PC-9 (cell line): ENCODE data around the gene SDF2. TPM values are rescaled to one million over a fixed set of nuclear protein-coding genes. Genes with fewer than 3 reads are reported as not detected.

Source experiments
- BruUV-seq: library from RNA; stranded (reverse); fragments of 400-500 nt; replicated peaks from 2 replicates; lab custom pipeline; 2021; lab: Mats Ljungman, UMichigan
- CTCF ChIA-PET: fragments of 300-600 bp; sonication (Branson Sonifier 250); formaldehyde crosslinking; loops from one replicate; lab custom pipeline; 2022; ENCODE audit warnings: antibody characterized with exemption; lab: Charles Lee
- POLR2A ChIA-PET: fragments of 300-600 bp; sonication (Branson Sonifier 250); formaldehyde crosslinking; loops from one replicate; lab custom pipeline; 2022; ENCODE audit warnings: antibody characterized with exemption; ENCODE audit not compliant: unreplicated experiment; lab: Charles Lee
- DNase-seq, 2 experiments: peaks; one replicate each; pipeline versions ENCODE4 v3.0.0 to v3.0.0-alpha.2; 2015 to 2022; ENCODE audit warnings: mixed read lengths in 1 of 2
- H2AFZ ChIP-seq: fragments of 200-600 bp; sonication (generic); 2 replicates; pipeline ENCODE4 v1.8.1; 2017; ENCODE audit warnings: antibody characterized with exemption
- H3F3A ChIP-seq: fragments of 200-600 bp; sonication (generic); 2 replicates; pipeline ENCODE4 v1.8.1; 2017; ENCODE audit warnings: antibody characterized with exemption, mild to moderate bottlenecking, low read depth; ENCODE audit not compliant: insufficient read depth
- H3K27ac ChIP-seq: fragments of 200-600 bp; sonication (generic); 2 replicates; pipeline ENCODE4 v1.6.1; 2016; ENCODE audit warnings: mixed run types
- H3K27me3 ChIP-seq: fragments of 200-600 bp; sonication (generic); 2 replicates; pipeline ENCODE4 v1.6.1; 2016; ENCODE audit warnings: low read depth, mixed run types; ENCODE audit not compliant: insufficient read depth
- H3K36me3 ChIP-seq: fragments of 200-600 bp; sonication (generic); 2 replicates; pipeline ENCODE4 v1.6.1; 2016; ENCODE audit warnings: low read depth, mixed run types
- H3K4me1 ChIP-seq: fragments of 200-600 bp; sonication (generic); replicated peaks from 2 replicates; pipeline ENCODE4 v1.6.1; 2016; ENCODE audit warnings: mixed run types; ENCODE audit not compliant: insufficient read depth
- H3K4me2 ChIP-seq: fragments of 200-600 bp; sonication (generic); 2 replicates; pipeline ENCODE4 v1.6.1; 2017; ENCODE audit warnings: mixed run types
- H3K4me3 ChIP-seq: fragments of 200-600 bp; sonication (generic); 2 replicates; pipeline ENCODE4 v1.6.1; 2016; ENCODE audit warnings: mixed run types
- H3K79me2 ChIP-seq: fragments of 200-600 bp; sonication (generic); 2 replicates; pipeline ENCODE4 v1.6.1; 2017; ENCODE audit warnings: low read depth, mixed run types
- H3K9me2 ChIP-seq: fragments of 200-600 bp; sonication (generic); 2 replicates; pipeline ENCODE4 v1.8.1; 2017; ENCODE audit warnings: mild to moderate bottlenecking; ENCODE audit not compliant: insufficient read depth
- H3K9me3 ChIP-seq: fragments of 200-600 bp; sonication (generic); 2 replicates; pipeline ENCODE4 v1.8.1; 2016; ENCODE audit warnings: low read depth; ENCODE audit not compliant: insufficient read depth
- H4K20me1 ChIP-seq: fragments of 200-600 bp; sonication (generic); 2 replicates; pipeline ENCODE4 v1.8.1; 2017; ENCODE audit not compliant: insufficient read depth
- CTCF ChIP-seq: fragments of 200-600 bp; sonication (generic); conservative IDR thresholded peaks from 2 replicates; pipeline ENCODE4 v1.6.1; 2017; ENCODE audit warnings: mixed run types, antibody characterized with exemption, mild to moderate bottlenecking, moderate library complexity
- EZH2 ChIP-seq: fragments of 200-600 bp; sonication (generic); IDR thresholded peaks from 2 replicates; pipeline ENCODE4 v1.8.0; 2017; ENCODE audit warnings: antibody characterized with exemption, low read depth
- intact Hi-C: fragments of 100-400 bp; cut with micrococcal nuclease; formaldehyde crosslinking; loops from one replicate; pipeline ENCODE4 v1.10.0; 2022; ENCODE audit not compliant: unreplicated experiment
- total RNA-seq: library from RNA; stranded (reverse); gene quantifications from 2 replicates; pipeline ENCODE4 v1.2.3, GENCODE V29; 2021

SDF2 gene
- total RNA-seq, 1 experiment from 2014 or later: 43.7 TPM

GRCh38 chr17:28702752-28703150 is 41.0 kb upstream of the SDF2 start:
- H3K4me1 ChIP-seq: no peaks in the 10 kb centered on the region

GRCh38 chr17:28702026-28702751 is 40.5 kb upstream of the SDF2 start:
- Histone ChIP-seq H3K9me3 (no peaks in the 10 kb centered on the region), H3K27me3 (no peaks in the 10 kb centered on the region), H2AFZ (no peak overlapping the region), H3K4me1 (no peaks in the 10 kb centered on the region), H3K9me2 (no peaks in the 10 kb centered on the region), H3F3A (peaks cover 12% of the 10 kb centered on the region; the same call in 1 of the 2 replicates), H3K4me3 (no peak overlapping the region), H4K20me1 (no peaks in the 10 kb centered on the region), H3K79me2 (no peaks in the 10 kb centered on the region), H3K36me3 (peaks cover 4% of the 10 kb centered on the region; the same call in 1 of the 2 replicates), H3K4me2 (no peak overlapping the region), H3K27ac (no peak overlapping the region)
- intact Hi-C loops: no loop called here
- POLR2A ChIA-PET: no interaction called here
- no TSS peak for BruUV-seq
- DNase-seq: no peak
- CTCF ChIA-PET: no interaction called here
- TF ChIP-seq EZH2 (no peak), CTCF (no peak)

More at GRCh38 chr17:28702752-28703150, 41.0 kb upstream of the SDF2 start:
- ChIA-PET POLR2A (no interaction called here), CTCF (no interaction called here)
- Histone ChIP-seq H3K27me3 (no peaks in the 10 kb centered on the region), H3K79me2 (no peaks in the 10 kb centered on the region), H3K9me3 (no peaks in the 10 kb centered on the region), H4K20me1 (no peaks in the 10 kb centered on the region), H3K4me3 (no peak overlapping the region), H3K36me3 (peaks cover 4% of the 10 kb centered on the region; the same call in 1 of the 2 replicates), H3K4me2 (no peak overlapping the region), H3F3A (peaks cover 17% of the 10 kb centered on the region; the same call in 1 of the 2 replicates), H2AFZ (no peak overlapping the region), H3K27ac (no peak overlapping the region), H3K9me2 (no peaks in the 10 kb centered on the region)
- TF ChIP-seq CTCF: no peak
- TF ChIP-seq EZH2: no peak
- intact Hi-C loops: no loop called here
- no TSS peak for BruUV-seq
- no peak for DNase-seq

- H3K4me3 ChIP-seq: no peak overlapping the region
- no peaks in the 10 kb centered on the region for H3K9me2 ChIP-seq
- no peaks in the 10 kb centered on the region for H3K4me1 ChIP-seq
- no peak overlapping the region for H3K27ac ChIP-seq
- ChIA-PET CTCF (no interaction called here), POLR2A (no interaction called here)
- H3K27me3 ChIP-seq: no peaks in the 10 kb centered on the region
- H3K36me3 ChIP-seq: peaks cover 4% of the 10 kb centered on the region; the same call in 1 of the 2 replicates
- intact Hi-C loops: no loop called here
- DNase-seq: no peak
- H3K9me3 ChIP-seq: no peaks in the 10 kb centered on the region
- BruUV-seq: no TSS peak
- no peak overlapping the region for H2AFZ ChIP-seq
- peaks cover 10% of the 10 kb centered on the region; the same call in 1 of the 2 replicates for H3F3A ChIP-seq
- no peak for TF ChIP-seq EZH2
- TF ChIP-seq CTCF: no peak
- no peaks in the 10 kb centered on the region for H3K79me2 ChIP-seq
- H4K20me1 ChIP-seq: no peaks in the 10 kb centered on the region
- H3K4me2 ChIP-seq: no peak overlapping the region
Measured at GRCh38 chr17:28700830-28701492, 39.3 kb upstream of the SDF2 start.
